Inflammatory macrophage treated with lipopolysaccharide for 1 hour (primary cell): ENCODE measurements around the gene HNRNPA2B1.
A peak's percentile ranks its signal among the peaks of the same experiment; 100 is the strongest.
"Not testable (repeated sequence)": the region's sequence is repeated elsewhere in the genome, so short reads cannot be mapped to it uniquely, and the experiment has no call there.

Experiments used
- DNase-seq, 2 donors: peaks; one replicate each; pipeline ENCODE4 v3.0.0-alpha.2; 2020 to 2022

Gene HNRNPA2B1

GRCh38 chr7:26163804-26164203, 36.7 kb downstream of the HNRNPA2B1 start:
- not testable (repeated sequence) for DNase-seq

- DNase-seq: no peak
Observed at GRCh38 chr7:26162431-26162830, 38.1 kb downstream of the HNRNPA2B1 start.

DNA sequence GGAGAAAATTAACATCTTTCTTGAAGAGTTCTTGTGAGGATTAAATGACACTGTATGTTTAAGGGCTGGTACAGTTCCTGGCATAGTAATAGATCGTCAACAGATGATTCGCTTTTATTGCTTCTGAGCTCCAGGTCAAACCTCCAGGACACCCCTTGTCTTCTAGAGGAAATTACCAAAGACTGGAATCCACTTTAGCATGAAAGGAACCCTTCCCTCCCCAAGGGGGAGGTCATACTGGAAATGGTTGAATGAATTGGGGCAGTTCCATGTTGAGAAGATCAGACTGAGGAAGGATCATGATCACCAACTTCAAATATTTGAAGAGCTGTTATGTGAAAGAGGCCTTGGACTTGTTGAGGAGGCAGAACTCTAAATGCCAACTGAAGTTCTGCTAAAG, 39.6 kb downstream of the HNRNPA2B1 start:
- DNase-seq: peak; percentile 27 to 50

GRCh38 chr7:26159243-26159642, 41.3 kb downstream of the HNRNPA2B1 start:
- no peak for DNase-seq

DNA sequence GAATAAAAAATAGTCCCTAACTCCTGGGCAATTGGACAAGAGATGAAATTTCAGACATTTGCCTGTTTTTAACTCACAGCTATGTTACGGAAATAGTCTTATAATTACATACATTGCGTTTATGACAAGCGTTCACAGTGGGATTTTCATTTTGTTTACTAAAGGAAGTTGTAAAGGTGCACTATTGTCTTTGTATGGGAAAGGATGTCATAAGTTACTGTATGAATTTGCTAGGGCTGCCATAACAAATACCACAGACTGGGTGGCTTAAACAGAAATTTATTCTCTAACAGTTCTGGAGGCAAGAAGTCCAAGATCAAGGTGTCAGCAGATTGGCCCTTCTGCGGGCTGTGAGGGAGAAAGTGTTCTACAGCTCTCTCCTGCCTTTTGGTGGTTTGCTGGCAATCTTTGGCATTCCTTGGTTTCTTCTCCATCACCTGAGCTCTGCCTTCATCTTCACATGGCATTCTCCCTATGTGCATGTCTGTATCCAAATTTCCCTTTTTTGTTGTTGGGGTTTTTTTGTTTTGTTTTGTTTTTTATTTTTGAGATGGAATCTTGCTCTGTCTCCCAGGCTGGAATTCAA, 42.9 kb downstream of the HNRNPA2B1 start:
- DNase-seq: no peak

DNA sequence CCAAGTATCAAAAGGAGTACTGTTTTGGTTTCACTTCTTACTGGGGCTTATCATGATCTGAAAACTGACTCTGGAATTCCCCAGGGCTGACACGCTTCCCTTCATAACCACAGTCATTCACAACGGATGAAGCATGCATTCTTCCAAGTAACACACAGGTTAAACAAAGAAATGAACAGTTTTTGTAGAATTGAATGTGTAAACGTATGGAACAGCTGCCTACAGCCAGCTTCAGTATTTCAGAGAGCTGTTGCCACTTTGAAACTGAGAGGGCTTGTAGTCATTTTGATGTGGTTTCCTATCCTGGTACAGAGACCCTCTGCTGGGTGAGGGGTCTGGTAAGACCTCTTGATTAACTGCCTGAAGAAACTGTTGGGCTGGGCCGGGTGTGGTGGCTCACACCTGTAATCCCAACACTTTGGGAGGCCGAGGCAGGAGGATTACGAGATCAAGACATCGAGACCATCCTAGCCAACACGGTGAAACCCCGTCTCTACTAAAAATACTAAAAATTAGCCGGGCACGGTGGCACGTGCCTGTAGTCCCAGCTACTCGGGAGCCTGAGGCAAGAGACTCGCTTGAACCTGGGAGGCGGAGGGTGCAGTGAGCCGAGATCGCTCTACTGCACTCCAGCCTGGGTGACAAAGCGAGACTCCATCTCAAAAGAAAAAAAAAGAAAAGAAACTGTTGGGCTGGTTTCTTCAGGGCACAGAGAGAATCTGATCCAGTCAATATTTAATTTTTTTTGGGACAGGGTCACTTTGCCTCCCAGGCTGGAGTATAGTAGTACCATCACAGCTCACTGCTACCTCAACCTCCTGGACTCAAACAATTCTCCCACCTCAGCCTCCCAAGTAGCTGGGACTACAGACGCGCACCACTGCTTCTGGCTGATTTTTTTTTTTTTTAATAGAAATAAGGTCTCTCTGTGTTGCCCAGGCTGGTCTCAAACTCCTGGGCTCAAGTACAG, 43.8 kb downstream of the HNRNPA2B1 start:
- peak; percentile 89 to 90 for DNase-seq

DNA sequence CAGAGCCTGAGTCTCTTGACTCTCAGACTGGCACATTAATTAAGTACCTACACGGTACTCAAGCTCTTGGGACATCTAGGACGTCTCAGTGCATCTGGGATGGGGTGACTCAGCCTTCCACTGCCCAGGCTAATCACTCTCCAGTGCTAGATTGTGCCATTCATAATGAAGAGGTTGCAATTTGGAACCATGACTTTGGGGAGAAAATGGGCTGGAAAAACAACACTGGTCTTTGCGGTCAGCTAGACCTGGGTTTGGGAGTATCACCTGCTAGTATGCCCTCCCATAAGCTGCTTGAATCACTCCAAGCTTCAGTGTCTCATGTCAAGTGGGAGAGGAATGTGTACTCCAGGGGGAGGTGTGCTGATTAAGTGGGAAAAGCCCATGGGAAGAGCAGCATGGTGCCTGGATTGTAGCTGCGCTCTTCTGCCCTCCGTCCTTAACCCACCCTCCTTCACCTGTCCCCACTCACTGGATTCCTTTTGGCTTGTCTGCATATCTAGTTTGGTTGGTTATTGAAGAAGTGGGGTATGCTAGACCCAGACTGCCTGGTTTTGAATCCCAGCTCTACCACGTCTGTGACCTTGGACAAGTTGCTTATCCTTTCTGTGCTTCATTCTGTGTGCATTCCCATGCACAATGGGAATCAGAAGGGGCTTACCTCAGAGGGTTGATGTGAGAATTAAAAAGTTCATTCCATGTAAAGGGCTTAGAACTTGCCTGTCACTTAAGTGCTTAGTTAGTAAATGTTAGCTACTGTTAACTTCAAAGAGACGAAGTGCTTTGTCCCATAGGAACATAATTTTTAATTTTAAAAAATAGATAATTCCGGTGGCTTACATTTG, 44.8 kb downstream of the HNRNPA2B1 start:
- peak; percentile 52 to 58 for DNase-seq

DNA sequence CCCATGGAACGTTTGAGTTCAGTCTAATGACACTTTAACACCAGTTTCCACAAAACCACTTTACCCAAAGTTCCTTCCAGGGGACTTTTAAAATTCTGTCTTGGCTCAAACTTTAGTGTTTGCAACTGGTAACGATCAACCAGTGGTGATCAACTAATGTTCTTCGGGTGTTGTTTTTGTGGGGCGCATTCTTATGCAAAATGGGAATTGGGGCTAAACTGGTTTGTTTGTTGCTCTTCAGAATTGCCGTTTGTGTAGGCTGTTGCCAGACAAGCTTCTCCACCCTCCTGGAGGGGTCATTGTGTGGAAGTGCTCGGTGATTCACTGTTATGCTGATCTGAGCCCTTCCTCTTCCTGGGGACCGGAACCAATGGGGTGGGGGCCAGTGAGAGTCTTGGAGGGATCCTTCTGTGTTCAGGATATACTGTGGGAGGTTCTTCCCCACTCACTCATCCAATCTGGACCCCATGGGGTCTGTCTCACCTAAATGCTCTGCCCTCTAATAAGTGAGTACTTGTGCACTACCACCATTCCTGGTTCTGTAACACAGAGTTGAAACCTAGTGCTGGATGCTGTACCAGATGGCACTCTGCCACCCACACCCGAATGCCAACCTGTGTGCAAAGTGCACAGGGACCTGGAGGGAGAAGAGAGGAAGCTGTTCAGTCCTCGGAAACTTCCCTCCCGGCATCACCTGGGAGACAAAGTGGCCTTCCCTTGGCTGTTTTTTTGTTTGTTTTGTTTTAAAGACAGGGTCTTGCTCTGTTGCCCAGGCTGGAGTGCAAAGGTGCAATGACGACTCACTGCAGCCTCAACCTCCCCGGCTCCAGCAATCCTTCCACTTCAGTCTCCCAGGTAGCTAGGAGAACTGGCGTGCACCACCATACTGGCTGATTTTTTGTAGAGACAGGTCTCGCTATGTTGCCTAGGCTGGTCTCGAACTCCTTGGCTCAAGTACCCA, 46.4 kb downstream of the HNRNPA2B1 start:
- peak; percentile 71 to 81 for DNase-seq

DNA sequence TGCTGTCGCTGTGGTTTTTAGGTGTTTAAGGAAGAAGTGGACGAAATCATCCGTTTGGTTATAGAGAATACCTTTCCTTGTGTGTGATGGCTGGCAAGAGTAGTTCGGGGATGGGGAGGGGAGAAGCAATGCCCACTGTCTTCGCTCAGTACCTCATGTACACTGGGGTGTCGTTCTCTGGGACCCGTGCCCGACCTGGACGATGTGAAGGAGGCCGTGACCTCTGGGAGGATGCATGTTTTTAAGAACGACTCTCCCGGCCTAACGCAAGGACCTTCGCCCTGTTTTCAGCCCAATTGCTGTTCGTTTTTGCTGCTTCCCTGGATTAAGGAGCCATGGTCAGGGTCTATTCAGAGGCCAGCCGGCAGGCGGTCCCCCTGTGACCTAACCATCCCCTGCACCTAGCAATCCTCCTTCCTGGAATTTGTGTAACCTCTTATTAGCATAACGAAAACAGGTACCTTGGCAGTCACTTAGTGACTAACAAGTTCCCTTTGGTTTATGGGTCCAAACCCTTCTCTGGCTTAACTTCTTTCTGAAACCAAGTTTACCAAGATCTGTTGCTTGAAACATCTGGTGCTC, 47.2 kb downstream of the HNRNPA2B1 start:
- DNase-seq: peak in 1 of 2 donors; percentile 13

- DNase-seq: not testable (repeated sequence)
Observed at GRCh38 chr7:26152782-26153240, 47.7 kb downstream of the HNRNPA2B1 start.

DNA sequence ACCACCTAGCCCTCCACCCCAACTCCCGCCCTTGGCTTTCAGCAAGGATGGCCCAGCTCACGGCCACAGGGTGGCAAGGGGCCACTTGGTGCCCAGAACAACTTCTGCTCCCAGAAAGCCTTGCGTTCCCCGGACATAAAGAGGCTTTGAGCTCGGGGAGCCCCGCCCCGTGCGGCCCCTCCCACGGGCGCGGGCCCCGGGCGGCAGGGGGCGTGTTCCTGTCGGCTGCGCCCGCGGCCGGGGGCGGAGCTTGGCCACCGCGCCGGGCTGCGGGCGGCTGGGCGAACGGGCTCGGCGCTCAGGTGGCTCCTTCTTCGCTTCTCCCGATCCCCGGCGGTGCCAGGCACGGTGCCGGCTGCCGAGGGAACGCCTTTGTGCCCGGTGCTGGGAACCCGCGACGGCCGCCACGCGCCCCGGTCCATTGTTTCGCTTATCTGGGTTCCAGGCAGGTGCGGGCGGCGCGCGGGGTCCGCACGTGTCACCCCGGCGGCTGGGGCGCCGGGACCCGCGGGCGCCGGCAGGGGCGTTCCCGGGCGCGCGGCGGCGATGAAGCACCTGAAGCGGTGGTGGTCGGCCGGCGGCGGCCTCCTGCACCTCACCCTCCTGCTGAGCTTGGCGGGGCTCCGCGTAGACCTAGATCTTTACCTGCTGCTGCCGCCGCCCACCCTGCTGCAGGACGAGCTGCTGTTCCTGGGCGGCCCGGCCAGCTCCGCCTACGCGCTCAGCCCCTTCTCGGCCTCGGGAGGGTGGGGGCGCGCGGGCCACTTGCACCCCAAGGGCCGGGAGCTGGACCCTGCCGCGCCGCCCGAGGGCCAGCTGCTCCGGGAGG, 48.4 kb downstream of the HNRNPA2B1 start, which contains the start of gene NFE2L3:
TSS of gene NFE2L3 (plus strand) at position 246 of the 829 bp plus-strand sequence. CDS start at position 547, 301 bp downstream.
- peak; percentile 79 to 91 for DNase-seq

- DNase-seq: no peak
Observed at GRCh38 chr7:26151650-26151952, 48.9 kb downstream of the HNRNPA2B1 start.

GRCh38 chr7:26151096-26151495, 49.5 kb downstream of the HNRNPA2B1 start:
- DNase-seq: no peak

GRCh38 chr7:26149391-26149977, 51.1 kb downstream of the HNRNPA2B1 start:
- DNase-seq: no peak

DNA sequence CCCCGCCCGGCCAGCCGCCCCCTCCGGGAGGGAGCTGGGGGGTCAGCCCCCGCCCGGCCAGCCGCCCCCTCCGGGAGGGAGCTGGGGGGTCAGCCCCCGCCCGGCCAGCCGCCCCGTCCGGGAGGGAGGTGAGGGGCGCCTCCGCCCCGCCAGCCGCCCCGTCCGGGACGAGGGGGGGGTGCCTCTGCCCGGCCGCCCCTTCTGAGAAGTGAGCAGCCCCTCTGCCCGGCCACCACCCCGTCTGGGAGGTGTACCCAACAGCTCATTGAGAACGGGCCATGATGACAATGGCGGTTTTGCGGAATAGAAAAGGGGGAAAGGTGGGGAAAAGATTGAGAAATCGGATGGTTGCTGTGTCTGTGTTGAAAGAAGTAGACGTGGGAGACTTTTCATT, 52.2 kb downstream of the HNRNPA2B1 start:
- not testable (repeated sequence) for DNase-seq

GRCh38 chr7:26147646-26148306, 52.8 kb downstream of the HNRNPA2B1 start:
- DNase-seq: not testable (repeated sequence)

GRCh38 chr7:26147030-26147429, 53.5 kb downstream of the HNRNPA2B1 start:
- no peak for DNase-seq

- no peak for DNase-seq
Observed at GRCh38 chr7:26145238-26145637, 55.3 kb downstream of the HNRNPA2B1 start.
